ENCODE results near the gene BCAS3. TPM values are rescaled to one million over a fixed set of nuclear protein-coding genes. Genes with fewer than 3 reads are reported as not detected.

BCAS3 gene
- total RNA-seq, 2 experiments from 2014 or later: 7.2 to 7.5 TPM

- CTCF ChIA-PET: no interaction called here
- peaks cover 6% of the 10 kb centered on the region for H3K36me3 Mint-ChIP-seq (ENCODE audit: low read depth)
- no peaks in the 10 kb centered on the region for H3K9me3 Mint-ChIP-seq
- H3K4me1 Mint-ChIP-seq (ENCODE audit: low read depth): no peaks in the 10 kb centered on the region
- no peak for DNase-seq
- H3K4me3 Mint-ChIP-seq: no peak overlapping the region
- no peaks in the 10 kb centered on the region for H3K27me3 Mint-ChIP-seq (ENCODE audit: low read depth)
- intact Hi-C loops (cut with micrococcal nuclease): no loop called here
- H3K27ac Mint-ChIP-seq: no peak overlapping the region
Observed at GRCh38 chr17:61174310-61174709, 496.7 kb downstream of the BCAS3 start.

- H3K27ac Mint-ChIP-seq: no peak overlapping the region
Observed at GRCh38 chr17:61175298-61176142, 497.9 kb downstream of the BCAS3 start.

GRCh38 chr17:61177351-61177750, 499.7 kb downstream of the BCAS3 start:
- H3K4me3 Mint-ChIP-seq: no peak overlapping the region
- no peaks in the 10 kb centered on the region for H3K27me3 Mint-ChIP-seq (ENCODE audit: low read depth)
- H3K36me3 Mint-ChIP-seq (ENCODE audit: low read depth): no peaks in the 10 kb centered on the region
- CTCF ChIA-PET: no interaction called here
- H3K27ac Mint-ChIP-seq: no peak overlapping the region
- intact Hi-C loops (cut with micrococcal nuclease): no loop called here
- no peaks in the 10 kb centered on the region for H3K4me1 Mint-ChIP-seq (ENCODE audit: low read depth)
- DNase-seq: no peak
- H3K9me3 Mint-ChIP-seq: no peaks in the 10 kb centered on the region

More at GRCh38 chr17:61175298-61176142, 497.9 kb downstream of the BCAS3 start:
- DNase-seq: no peak
- Mint-ChIP-seq H3K27me3 (ENCODE audit: low read depth) (no peaks in the 10 kb centered on the region), H3K36me3 (ENCODE audit: low read depth) (peaks cover 4% of the 10 kb centered on the region), H3K4me3 (no peak overlapping the region), H3K9me3 (no peaks in the 10 kb centered on the region), H3K4me1 (ENCODE audit: low read depth) (no peaks in the 10 kb centered on the region)
- CTCF ChIA-PET: interaction anchor here (0.5 to 0.9 kb wide), 4 partner anchors 9 to 558 kb away, joined by 3 to 5 read pairs (median 4); no protein-coding TSS in a partner anchor
- intact Hi-C loops (cut with micrococcal nuclease): no loop called here

GRCh38 chr17:61178284-61178683, 500.6 kb downstream of the BCAS3 start:
- no peak overlapping the region for H3K27ac Mint-ChIP-seq
- H3K9me3 Mint-ChIP-seq: no peaks in the 10 kb centered on the region
- intact Hi-C loops (cut with micrococcal nuclease): no loop called here
- DNase-seq: no peak
- H3K36me3 Mint-ChIP-seq (ENCODE audit: low read depth): no peaks in the 10 kb centered on the region
- no peak overlapping the region for H3K4me3 Mint-ChIP-seq
- CTCF ChIA-PET: no interaction called here
- no peaks in the 10 kb centered on the region for H3K4me1 Mint-ChIP-seq (ENCODE audit: low read depth)
- H3K27me3 Mint-ChIP-seq (ENCODE audit: low read depth): no peaks in the 10 kb centered on the region

- no peaks in the 10 kb centered on the region for H3K9me3 Mint-ChIP-seq
- DNase-seq: no peak
- no peaks in the 10 kb centered on the region for H3K36me3 Mint-ChIP-seq (ENCODE audit: low read depth)
- intact Hi-C loops (cut with micrococcal nuclease): no loop called here
- H3K4me3 Mint-ChIP-seq: no peak overlapping the region
- H3K4me1 Mint-ChIP-seq (ENCODE audit: low read depth): no peaks in the 10 kb centered on the region
- H3K27me3 Mint-ChIP-seq (ENCODE audit: low read depth): no peaks in the 10 kb centered on the region
- H3K27ac Mint-ChIP-seq: no peak overlapping the region
- CTCF ChIA-PET: interaction anchor here (1.0 kb wide), 1 partner anchor 62 kb away, joined by 4 read pairs; no protein-coding TSS in a partner anchor
Observed at GRCh38 chr17:61179380-61179806, 501.7 kb downstream of the BCAS3 start.

GRCh38 chr17:61183793-61184192, 506.1 kb downstream of the BCAS3 start:
- CTCF ChIA-PET: no interaction called here
- no peaks in the 10 kb centered on the region for H3K36me3 Mint-ChIP-seq (ENCODE audit: low read depth)
- intact Hi-C loops (cut with micrococcal nuclease): no loop called here
- no peaks in the 10 kb centered on the region for H3K9me3 Mint-ChIP-seq
- no peak overlapping the region for H3K27ac Mint-ChIP-seq
- H3K27me3 Mint-ChIP-seq (ENCODE audit: low read depth): no peaks in the 10 kb centered on the region
- no peak overlapping the region for H3K4me3 Mint-ChIP-seq
- H3K4me1 Mint-ChIP-seq (ENCODE audit: low read depth): no peaks in the 10 kb centered on the region
- DNase-seq: no peak

GRCh38 chr17:61185385-61185784, 507.7 kb downstream of the BCAS3 start:
- Mint-ChIP-seq H3K4me1 (ENCODE audit: low read depth) (no peaks in the 10 kb centered on the region), H3K27ac (no peak overlapping the region), H3K36me3 (ENCODE audit: low read depth) (no peaks in the 10 kb centered on the region), H3K4me3 (no peak overlapping the region), H3K9me3 (no peaks in the 10 kb centered on the region), H3K27me3 (ENCODE audit: low read depth) (no peaks in the 10 kb centered on the region)
- intact Hi-C loops (cut with micrococcal nuclease): no loop called here
- CTCF ChIA-PET: interaction anchor here (0.9 kb wide), 1 partner anchor 10 kb away, joined by 3 read pairs; no protein-coding TSS in a partner anchor
- no peak for DNase-seq

GRCh38 chr17:61187038-61187437, 509.4 kb downstream of the BCAS3 start:
- Mint-ChIP-seq H3K9me3 (no peaks in the 10 kb centered on the region), H3K4me3 (no peak overlapping the region), H3K27me3 (ENCODE audit: low read depth) (no peaks in the 10 kb centered on the region), H3K4me1 (ENCODE audit: low read depth) (no peaks in the 10 kb centered on the region), H3K36me3 (ENCODE audit: low read depth) (no peaks in the 10 kb centered on the region), H3K27ac (no peak overlapping the region)
- intact Hi-C loops (cut with micrococcal nuclease): no loop called here
- CTCF ChIA-PET: no interaction called here
- no peak for DNase-seq

GRCh38 chr17:61188081-61188480, 510.4 kb downstream of the BCAS3 start:
- no peaks in the 10 kb centered on the region for H3K4me1 Mint-ChIP-seq (ENCODE audit: low read depth)
- H3K27ac Mint-ChIP-seq: no peak overlapping the region
- intact Hi-C loops (cut with micrococcal nuclease): no loop called here
- no peak overlapping the region for H3K4me3 Mint-ChIP-seq
- CTCF ChIA-PET: no interaction called here
- no peaks in the 10 kb centered on the region for H3K27me3 Mint-ChIP-seq (ENCODE audit: low read depth)
- DNase-seq: no peak
- H3K9me3 Mint-ChIP-seq: no peaks in the 10 kb centered on the region
- no peaks in the 10 kb centered on the region for H3K36me3 Mint-ChIP-seq (ENCODE audit: low read depth)

GRCh38 chr17:61189968-61190367, 512.3 kb downstream of the BCAS3 start:
- DNase-seq: no peak
- H3K27ac Mint-ChIP-seq: no peak overlapping the region
- no peak overlapping the region for H3K4me3 Mint-ChIP-seq
- intact Hi-C loops (cut with micrococcal nuclease): no loop called here
- no peaks in the 10 kb centered on the region for H3K9me3 Mint-ChIP-seq
- no peaks in the 10 kb centered on the region for H3K4me1 Mint-ChIP-seq (ENCODE audit: low read depth)
- CTCF ChIA-PET: interaction anchor here (0.6 kb wide), 1 partner anchor 143 kb away, joined by 5 read pairs; no protein-coding TSS in a partner anchor
- no peaks in the 10 kb centered on the region for H3K27me3 Mint-ChIP-seq (ENCODE audit: low read depth)
- H3K36me3 Mint-ChIP-seq (ENCODE audit: low read depth): no peaks in the 10 kb centered on the region

GRCh38 chr17:61196302-61196704, 518.7 kb downstream of the BCAS3 start:
- H3K9me3 Mint-ChIP-seq: no peaks in the 10 kb centered on the region
- DNase-seq: no peak
- H3K36me3 Mint-ChIP-seq (ENCODE audit: low read depth): no peaks in the 10 kb centered on the region
- no peaks in the 10 kb centered on the region for H3K27me3 Mint-ChIP-seq (ENCODE audit: low read depth)
- no peak overlapping the region for H3K4me3 Mint-ChIP-seq
- H3K4me1 Mint-ChIP-seq (ENCODE audit: low read depth): no peaks in the 10 kb centered on the region
- CTCF ChIA-PET: interaction anchor here (1.1 kb wide), 1 partner anchor 163 kb away, joined by 3 read pairs; no protein-coding TSS in a partner anchor
- intact Hi-C loops (cut with micrococcal nuclease): no loop called here
- no peak overlapping the region for H3K27ac Mint-ChIP-seq

GRCh38 chr17:61196799-61197198, 519.1 kb downstream of the BCAS3 start:
- Mint-ChIP-seq H3K36me3 (ENCODE audit: low read depth) (no peaks in the 10 kb centered on the region), H3K9me3 (no peaks in the 10 kb centered on the region), H3K4me3 (no peak overlapping the region), H3K4me1 (ENCODE audit: low read depth) (no peaks in the 10 kb centered on the region), H3K27ac (no peak overlapping the region), H3K27me3 (ENCODE audit: low read depth) (no peaks in the 10 kb centered on the region)
- CTCF ChIA-PET: no interaction called here
- intact Hi-C loops (cut with micrococcal nuclease): no loop called here
- no peak for DNase-seq

Data from activated naive CD4-positive, alpha-beta T cell treated with anti-CD3 and anti-CD28 coated beads for 36 hours (primary cell).